GM18498 (cell line): ENCODE data around the gene C2orf68.
"Not testable (repeated sequence)": the region's sequence is repeated elsewhere in the genome, so short reads cannot be mapped to it uniquely, and the experiment has no call there.

ENCODE experiments used
- ATAC-seq: cut with Tn5 transposase; IDR thresholded peaks from one replicate; pipeline ENCODE4 v1.9.1; 2021; ENCODE audit warnings: mild to moderate bottlenecking, moderate library complexity; ENCODE audit not compliant: unreplicated experiment

Gene C2orf68

DNA sequence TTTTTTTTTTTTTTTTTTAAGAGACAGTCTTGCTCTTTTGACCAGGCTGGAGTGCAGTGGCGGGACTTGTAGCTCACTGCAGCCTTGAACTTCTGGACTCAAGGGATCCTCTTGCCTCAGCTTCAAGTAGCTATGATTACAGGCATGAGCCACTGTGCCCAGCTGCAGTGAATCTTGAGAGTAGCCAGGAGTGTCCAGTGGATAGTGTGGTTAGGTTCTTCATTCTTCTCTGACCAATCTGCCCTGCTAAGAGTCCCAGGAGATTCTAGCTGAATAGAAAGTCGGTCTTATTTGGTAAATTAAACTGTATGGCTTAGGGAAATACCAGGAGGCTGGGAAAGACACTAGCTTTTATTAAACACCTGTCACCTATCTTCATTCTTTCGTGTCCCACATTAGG, 19.4 kb upstream of the C2orf68 start:
- no peak for ATAC-seq

DNA sequence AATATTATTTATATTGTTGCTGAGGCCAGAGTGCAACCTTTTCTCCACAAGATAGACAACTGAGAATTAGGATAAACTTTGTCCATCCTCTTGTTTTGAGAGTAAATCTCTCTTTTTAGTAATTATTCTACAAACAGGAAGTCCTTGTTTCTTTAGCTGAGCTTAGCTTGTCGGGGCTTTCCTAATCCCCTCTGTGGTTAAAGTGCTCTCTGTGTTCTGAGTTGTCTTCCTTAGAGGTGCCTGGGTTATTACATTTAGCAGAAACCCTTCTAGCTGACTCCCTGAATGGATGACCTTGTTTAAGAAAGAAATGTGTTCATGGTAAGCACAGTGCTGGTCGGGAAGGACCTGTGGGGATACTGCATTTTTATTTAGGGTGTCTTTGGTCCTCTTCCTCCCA, 16.8 kb upstream of the C2orf68 start:
- ATAC-seq = no peak

DNA sequence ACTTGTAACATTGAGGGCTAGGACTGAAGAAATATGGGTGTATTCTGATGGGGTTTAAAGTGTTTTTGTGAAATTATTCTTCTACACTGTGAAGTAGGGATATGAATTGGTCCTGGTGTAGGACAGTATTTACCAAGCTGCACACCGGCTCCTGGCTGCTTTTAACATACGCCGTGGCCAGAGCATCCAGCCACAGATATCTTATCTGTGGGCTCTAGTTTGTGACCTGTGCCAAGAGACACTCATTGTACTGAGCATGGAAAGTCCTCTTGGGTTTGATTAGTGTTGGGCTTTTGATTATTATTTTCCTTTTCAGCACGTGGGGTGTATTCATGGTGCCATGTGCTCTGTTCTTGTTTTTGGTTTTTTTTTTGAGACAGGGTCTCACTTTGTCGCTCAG, 12.1 kb upstream of the C2orf68 start:
- ATAC-seq = no peak

DNA sequence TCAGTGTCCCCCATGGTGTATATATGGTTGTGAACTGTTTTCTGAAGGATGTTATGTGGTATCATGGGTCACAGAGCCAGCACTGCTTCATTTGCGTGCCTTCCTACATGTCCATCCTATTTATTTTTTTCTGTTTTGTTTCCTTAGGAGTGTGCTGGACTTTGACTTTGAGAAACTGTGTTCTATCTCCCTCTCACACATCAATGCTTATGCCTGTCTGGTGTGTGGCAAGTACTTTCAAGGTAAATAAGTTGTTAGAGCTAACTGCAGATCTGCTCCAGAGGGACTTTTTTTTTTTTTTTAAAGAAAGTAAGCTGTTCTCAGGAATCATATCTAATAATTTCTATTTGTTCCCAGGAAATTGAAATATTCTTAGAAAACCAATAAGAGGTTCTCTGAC, 9.5 kb upstream of the C2orf68 start:
- no peak for ATAC-seq

DNA sequence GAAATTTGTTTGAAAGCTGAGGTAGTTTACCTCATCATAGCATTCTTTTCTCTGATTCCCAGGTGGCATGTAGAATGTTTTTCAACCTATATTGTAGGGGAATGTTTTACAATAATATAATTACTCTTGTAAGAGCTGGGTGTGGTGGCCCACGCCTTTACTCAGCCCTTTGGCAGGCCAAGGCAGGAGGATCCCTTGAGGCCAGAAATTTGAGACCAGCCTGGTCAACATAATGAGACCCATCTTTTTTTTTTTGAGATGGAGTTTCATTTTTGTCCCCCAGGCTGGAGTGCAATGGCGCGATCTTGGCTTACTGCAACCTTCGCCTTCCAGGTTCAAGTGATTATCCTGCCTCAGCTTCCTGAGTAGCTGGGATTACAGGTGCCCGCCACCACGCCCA, 7.8 kb upstream of the C2orf68 start:
- ATAC-seq = no peak

DNA sequence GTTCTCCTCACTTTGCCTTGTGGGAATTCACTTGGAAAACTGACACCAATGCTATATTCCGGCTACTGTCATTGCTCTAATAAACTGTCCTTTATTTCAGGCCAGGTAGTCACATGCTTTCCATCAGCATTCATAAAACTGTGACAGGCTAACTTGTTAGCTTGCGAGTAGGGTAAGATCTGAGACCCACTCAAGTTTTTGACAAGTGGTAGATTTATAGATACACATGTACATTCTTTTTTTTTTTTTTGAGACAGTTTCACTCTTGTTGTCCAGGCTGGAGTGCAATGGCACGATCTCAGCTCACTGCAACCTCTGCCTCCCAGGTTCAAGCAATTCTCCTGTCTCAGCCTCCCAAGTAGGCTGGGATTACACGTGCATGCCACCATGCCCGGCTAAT, 5.9 kb upstream of the C2orf68 start:
- ATAC-seq = not testable (repeated sequence)

DNA sequence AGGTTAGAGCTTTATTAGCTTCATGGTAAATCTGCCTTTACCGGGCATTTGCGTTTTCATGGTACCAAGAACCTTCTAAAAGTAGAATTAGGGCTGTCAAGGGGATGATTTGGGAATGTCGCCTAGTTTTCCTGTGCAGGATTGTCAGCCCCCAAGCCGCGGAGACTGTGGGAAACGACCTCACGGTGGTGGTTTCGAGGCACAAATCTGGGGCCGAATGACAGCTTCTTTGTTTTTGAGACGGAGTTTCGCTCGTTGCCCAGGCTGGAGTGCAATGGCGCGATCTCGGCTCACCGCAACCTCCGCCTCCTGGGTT, 3.5 kb upstream of the C2orf68 start:
- no peak for ATAC-seq

DNA sequence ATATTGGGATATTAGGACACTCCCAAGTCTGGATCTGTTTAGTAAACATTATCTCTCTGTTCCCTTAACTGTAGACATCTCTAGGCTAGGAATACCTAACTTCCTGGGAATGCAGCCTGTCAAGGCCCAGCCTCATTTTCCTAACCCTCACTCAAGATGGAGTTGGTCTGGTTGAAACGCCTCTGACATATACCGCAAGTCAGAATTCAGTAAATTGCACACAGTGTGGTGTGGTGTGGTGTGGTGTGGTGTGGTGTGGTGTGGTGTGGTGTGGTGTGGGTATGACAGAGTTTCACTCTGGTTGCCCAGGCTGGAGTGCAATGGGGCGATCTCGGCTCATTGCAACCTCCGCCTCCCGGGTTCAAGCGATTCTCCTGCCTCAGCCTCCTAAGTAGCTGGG, 2.9 kb upstream of the C2orf68 start:
- not testable (repeated sequence) for ATAC-seq

DNA sequence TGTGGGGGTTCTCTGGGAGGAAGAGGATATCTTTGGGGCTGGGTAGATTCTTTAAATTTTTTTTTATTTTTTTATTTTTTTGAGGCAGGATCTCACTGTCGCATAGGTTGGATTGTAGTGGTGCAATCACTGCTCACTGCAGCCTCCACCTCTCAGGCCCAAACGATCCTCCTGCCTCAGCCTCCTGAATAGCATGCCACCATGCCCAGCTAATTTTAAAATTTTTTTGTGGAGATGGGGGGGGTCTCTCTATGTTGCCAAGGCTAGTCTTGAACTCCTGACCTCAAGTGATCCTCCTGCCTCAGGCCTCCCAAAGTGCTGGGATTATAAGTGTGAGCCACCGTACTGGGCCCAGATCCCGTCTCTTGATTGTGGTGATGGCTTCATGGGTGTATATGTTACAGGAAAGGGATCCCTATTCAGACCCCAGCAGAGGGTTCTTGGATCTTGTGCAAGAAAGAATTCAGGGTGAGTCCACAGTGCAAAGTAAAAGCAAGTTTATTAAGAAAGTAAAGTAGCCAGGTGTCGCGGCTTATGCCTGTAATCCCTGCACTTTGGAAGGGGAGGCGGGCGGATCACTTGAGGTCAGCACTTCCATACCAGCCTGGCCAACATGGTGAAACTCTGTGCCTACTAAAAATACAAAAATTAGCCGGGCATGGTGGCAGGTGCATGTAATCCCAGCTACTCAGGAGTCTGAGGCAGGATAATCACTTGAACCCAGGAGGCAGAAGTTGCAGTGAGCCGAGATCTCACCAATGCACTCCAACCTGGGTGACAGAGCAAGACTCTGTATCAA, 2.0 kb upstream of the C2orf68 start:
- no peak for ATAC-seq

DNA sequence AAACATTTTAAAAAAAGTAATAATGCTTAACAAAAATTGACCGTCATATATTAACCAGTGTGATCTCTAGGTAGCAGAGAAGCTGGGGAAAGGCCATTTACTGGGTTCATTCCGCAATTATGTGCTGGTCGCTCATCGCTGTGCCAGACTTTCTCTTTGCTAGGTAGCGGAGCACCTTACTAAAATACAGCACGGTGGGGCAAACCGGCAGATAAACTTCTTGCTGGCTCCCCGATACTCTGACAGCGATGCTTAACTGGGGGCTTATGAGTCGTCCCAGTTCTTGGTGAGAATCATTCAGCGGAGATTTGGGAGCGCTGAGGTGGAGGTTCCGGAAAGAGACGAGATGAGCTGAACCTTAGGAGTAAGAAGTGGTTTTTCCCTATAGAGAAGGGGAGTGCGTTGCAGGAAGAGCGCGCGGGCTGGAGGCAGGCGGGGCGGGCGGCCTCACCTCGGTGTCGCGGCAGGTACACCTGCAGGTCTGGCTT, 605 bp downstream of the C2orf68 start:
- ATAC-seq = peak; percentile 19

DNA sequence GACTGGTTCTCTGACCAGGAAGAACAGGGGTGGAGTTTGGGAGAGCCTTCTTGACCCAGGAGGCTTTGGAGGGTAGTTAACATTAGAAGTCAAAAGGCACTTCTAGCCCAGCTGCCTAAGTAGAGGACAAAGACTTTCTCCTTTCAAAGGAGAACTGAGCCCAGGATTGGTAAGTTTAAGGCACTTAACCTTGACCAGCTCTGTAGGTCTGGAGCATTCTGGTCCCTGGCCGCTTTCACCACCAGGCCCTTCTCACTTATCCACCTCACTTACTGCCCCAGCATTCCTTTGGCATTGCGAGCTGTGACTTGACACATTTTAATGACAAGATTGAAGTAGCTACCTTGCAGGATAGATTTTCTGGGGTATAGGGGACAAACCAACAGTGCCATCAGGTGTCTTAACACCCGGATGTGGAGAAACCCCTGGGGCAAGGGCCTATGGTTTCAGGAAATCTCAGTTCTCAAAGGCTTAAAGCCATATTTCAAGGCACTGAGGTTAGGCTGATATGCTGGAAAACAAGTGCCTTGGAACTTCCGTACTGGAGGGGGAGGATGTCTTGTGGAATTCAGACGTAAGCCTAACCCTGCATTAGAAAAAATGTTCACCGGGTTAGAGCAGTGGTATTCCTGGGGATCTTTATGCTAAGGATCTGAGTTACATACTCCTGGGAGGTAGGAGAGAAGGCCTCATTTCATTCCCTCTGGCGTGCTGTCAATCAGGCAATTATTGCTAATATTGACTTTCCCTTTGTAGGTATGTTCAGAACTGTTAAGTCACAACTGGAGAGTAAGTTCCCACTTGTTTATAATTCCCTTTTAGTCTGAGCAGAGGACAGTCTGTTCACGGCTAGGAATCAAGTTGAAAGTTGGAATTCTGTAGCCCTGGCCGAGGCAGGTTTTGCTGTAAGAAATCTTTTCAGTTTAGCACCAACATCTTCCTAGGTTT, 4.3 kb downstream of the C2orf68 start:
- ATAC-seq = no peak

DNA sequence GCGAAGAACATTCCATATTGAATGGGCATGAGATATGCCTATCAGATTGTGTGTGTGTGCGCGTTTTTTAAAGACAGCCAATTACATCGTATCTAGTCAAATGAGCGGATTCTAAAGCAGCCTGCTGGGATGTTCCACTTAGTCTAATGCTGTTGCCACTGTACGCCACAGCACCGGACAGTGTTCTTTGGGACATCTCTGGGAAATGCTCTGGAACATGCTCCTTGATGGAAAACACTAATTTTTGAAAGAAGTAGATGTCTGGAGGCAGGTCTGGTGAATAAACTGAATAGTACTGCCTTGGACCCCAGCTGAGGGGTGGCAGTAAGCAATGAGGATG, 5.8 kb downstream of the C2orf68 start:
- ATAC-seq = no peak

DNA sequence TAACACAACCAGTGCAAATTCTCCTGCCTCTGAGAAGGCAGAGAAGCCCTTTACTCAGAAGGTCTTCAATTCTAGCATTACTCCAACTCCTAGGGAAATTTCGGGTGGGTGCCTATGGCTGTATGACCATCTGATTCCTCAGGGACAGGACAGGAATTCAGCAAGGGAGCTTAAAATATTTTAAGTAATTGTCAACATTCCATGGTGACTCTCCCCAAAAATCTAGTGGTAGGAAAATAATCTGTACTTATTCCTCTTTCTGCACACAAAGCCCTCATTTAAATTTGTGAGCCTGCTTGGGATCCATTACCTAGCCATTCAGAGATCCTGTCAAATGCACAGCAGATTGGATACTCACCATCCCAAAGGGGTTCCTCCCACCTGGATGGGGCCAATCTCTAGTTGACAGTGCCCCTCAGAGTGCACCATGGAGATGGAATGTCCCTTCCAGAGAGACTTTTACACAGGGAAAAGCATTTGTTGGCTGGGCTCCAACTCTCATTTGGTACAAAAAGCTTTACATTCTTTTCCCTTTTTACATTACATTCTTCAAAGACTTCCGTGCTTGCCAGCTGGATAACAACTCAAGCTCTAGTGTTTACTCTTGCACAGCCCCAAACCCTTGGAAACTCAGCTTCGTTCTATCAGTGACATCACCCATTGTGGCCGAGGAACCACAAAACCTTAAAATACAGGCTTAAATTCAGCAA, 6.3 kb downstream of the C2orf68 start:
- no peak for ATAC-seq

DNA sequence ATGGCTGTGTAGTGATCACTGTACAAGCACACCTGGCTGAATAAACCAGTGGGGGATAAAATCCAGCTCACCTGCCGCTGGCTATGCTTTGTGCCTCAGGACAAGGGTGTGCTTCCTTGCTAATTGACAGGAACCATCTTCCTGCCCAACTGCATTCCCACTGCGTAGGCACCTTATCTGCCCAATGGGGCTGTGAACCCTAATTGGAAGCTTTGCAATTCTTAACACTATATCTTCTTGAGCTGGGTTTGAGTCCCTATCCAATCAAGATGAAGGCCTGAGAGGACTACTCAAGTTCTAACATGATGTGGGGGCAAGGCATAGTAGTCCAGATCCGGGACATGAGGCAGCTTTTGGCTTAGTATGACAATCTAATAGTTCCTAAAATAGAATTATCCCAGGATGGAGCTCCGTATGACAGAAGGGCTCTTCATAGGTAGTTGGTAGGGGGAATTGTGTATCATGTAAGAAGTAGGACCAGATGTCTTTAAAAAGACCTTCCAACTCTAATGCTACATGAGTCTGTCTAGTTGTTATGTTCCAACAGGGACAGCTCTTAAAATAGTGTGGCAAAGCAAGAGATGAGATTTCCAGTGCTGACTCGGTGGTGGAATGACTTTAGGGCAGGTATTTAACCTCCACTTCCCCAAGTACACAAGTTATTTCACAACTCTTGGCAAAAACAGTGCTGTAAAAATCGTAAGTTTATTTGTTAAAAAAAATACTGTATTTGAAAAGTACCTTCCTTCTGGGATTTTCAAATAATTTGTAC, 7.1 kb downstream of the C2orf68 start:
- no peak for ATAC-seq

DNA sequence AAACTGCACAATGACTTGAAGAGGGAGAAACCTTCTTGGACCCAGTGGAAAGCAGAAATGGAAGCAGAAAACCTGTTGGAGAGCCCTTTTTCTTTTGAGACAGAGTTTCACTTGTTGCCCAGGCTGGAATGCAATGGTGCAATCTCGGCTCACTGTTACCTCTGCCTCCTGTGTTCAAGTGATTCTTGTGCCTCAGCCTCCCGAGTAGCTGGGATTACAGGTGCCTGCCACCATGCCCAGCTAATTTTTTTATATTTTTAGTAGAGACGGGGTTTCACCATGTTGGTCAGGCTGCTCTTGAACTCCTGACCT, 7.8 kb downstream of the C2orf68 start:
- not testable (repeated sequence) for ATAC-seq

DNA sequence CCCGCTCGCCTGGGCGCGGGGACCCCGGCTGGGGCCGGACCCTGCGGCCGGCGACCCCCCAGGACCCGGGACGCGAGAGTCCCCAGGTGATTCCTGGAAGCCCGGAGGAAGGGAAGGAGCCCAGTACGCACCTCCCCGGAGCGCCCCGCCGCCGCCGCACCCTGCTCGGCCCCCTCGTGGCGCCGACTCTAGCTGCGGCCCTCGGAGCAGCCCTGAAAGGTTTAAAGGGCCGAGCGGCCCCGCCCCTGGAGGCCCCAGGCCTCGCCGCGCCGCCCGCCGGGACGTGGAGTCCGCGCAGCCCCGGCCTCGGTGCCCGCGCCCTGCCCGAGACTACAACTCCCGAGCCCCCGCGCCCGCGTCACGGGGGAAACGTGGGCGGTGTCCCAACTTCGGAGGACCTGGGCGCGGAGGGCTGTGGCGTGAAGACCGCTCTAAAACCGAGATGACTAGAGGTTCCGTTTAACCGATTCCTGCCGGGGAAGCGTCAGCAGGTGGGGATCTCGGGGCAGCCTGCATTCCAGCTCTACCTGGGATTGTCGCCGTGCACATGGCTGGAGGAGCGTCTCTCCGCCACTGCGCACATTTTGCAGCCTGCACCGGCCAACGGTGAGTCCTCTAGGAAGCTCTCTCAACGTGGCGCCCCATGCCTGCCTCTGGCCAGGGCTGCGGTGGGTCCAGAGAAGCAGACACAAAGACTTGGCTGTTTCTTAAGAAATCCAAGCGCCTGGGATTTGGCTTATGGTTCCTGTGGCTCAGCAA, 9.2 kb downstream of the C2orf68 start, which contains the start of gene TMEM150A:
TMEM150A (minus strand) TSS at position 223 of the 759 bp plus-strand sequence. CDS start 750 bp downstream, outside the sequence.
- peak; percentile 95 for ATAC-seq

DNA sequence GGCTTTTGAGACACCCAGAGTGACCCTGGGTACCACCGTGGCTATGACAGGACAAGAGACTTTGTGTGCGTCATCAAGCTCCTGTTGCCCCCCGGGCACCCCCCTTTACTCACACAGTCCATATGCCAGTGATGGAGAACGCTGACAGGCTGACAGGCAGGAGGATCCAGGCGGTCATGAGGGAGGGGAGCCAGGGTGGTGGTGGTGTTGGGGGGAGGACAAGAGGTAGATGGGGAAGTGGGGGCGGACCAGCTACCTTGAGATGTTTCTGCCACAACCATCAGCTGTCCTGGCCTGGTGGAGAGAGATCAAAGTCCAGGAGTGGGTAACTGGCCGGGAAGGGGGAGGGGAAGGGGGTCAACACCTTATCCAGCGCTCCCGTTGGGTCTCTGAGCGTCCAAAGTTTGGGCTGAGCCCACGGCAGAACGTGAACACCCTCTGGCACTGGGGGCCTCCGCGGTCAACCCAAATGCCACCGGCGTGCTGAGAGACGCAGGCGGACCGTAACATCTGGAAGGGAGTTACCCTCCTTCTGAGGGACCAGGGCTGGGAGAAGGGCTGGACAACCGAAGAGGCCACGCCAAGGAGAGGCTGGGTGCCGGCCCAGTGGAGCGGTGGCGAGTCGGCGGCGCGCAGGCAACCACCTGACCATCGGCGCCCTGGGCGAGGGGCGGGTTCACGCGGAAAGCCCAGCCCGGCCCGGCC, 9.9 kb downstream of the C2orf68 start:
- ATAC-seq = peak; percentile 47

DNA sequence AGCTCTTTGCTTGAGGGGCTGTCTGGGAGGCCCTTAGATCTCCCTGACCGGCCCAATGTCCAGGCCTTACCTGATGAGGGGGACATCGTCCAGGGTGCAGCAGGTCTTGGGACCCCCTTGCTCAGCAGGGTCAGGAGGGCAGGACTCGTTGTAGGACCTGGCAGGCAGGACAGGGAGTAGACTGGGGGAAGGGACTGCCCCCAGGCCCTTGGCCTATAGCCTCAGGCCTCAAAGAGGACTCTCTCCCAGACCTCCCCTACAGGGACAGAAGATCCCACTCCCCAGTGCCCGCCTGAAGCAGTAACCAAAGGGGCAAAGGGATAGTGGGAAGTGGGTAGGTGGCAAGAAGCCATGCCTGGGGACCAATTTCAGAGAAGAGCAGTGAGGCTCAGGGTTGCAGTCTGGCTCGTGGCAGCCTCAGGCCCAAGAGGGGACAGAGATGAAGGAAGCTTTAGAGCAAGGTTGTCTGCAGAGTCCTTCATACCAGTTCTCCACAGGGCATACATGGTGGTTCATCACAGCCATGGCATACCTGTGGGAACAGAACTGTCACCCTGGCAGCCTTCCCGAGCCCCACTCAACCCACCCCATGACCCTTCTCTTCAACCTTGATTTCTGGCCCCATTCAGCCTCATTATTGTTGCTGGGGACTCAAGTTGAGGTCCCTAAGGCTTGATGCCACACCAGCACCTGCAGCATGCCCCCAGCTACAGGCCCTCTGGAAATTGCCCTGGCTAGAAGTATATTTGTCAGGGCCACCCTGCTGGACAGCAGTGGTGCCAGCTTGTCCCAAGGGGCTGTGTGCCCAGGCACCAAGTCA, 10.7 kb downstream of the C2orf68 start:
- ATAC-seq = no peak

DNA sequence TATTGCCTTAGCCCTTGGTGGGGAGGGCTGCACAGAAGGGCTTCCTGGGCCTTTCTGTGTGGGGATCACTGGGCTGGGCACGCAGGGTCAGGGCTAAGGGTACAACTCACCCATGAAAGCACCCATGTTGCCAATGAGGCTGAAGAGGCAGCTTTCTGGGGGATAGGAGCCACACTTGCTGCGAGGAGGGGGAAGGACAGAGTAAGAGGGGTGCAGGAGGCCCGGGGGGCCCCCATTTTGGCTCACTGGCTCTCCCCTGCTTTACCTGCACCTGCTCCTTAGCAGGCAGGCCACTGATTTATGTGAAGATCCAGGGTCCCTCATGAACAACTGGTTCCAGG, 11.7 kb downstream of the C2orf68 start:
- ATAC-seq = no peak
